Transverse colon (tissue), 4 donors: ENCODE data around the gene HEBP1.

ENCODE experiments used
- POLR2A ChIP-seq: fragments of 450-650 bp; IDR thresholded peaks from one replicate; pipeline ENCODE4 v1.6.1; 2016; ENCODE audit warnings: antibody characterized with exemption, mild to moderate bottlenecking, moderate library complexity
- POLR2AphosphoS5 ChIP-seq, 3 donors: sonication (generic); formaldehyde crosslinking; IDR thresholded peaks; one replicate each; pipeline ENCODE4 v1.6.1; 2016; ENCODE audit warnings: antibody characterized with exemption in 3 of 3
- TF ChIP-seq, protein P1 (sequence below), 5 experiments: fragments of 200-600 bp in 3 of 5; fragments of 450-650 bp in 2 of 5; sonication (generic) in 3 of 5; IDR thresholded peaks; 1 replicate in 2 of 5; 2 replicates in 3 of 5; pipeline ENCODE4 v1.5.1; 2016 to 2017; ENCODE audit warnings: antibody characterized with exemption in 5 of 5, inconsistent platforms in 3 of 5, mild to moderate bottlenecking in 2 of 5, moderate library complexity in 1 of 5

DNA sequence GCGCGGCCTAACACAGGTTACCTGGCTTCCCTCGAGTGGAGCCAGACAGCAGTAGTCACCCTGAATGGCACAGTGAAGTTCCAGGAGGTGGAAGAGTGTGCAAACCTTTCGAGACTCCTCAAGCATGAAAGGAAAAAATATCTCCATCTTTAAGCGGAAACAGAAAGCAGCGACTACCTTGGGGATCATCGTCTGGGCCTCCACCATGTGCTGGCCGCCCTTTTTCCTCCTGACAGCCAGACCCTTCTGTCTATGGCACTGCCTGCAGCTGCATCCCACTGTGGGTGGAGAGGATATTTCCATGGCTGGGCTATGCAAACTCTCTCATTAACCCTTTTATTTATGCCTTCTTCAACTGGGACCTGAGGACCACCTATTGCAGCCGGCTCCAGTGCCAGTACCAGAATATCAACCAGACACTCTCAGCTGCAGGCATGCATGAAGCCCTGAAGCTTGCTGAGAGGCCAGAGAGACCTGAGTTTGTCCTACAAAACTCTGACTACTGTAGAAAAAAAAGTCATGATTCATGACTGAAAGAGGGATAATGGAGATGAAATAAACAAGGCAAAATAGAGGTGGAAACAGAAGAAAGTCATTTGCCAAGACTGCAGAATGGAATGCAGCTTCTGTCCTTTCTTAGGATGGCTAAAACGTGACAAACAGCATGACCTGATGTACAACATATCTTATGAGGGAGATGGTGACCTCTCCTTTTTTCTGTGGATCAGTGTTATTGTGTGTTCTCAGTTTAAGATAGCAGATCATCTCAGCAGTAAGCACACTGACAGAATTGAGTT lies 2.4 kb upstream of the HEBP1 start:
- TF ChIP-seq POLR2A = no peak
- TF ChIP-seq, protein P1, sequence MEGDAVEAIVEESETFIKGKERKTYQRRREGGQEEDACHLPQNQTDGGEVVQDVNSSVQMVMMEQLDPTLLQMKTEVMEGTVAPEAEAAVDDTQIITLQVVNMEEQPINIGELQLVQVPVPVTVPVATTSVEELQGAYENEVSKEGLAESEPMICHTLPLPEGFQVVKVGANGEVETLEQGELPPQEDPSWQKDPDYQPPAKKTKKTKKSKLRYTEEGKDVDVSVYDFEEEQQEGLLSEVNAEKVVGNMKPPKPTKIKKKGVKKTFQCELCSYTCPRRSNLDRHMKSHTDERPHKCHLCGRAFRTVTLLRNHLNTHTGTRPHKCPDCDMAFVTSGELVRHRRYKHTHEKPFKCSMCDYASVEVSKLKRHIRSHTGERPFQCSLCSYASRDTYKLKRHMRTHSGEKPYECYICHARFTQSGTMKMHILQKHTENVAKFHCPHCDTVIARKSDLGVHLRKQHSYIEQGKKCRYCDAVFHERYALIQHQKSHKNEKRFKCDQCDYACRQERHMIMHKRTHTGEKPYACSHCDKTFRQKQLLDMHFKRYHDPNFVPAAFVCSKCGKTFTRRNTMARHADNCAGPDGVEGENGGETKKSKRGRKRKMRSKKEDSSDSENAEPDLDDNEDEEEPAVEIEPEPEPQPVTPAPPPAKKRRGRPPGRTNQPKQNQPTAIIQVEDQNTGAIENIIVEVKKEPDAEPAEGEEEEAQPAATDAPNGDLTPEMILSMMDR (IDR thresholded peaks at IDR 0.05) = no peak
- no peak for TF ChIP-seq POLR2AphosphoS5 (IDR thresholded peaks at IDR 0.05)
